HepG2 (cell line): ENCODE measurements around the gene BST1. TPM values are rescaled to one million over a fixed set of nuclear protein-coding genes. Genes with fewer than 3 reads are reported as not detected.
A peak's percentile ranks its signal among the peaks of the same experiment; 100 is the strongest.

ENCODE experiments used
- ARID2 ChIP-seq: sonication (generic); formaldehyde crosslinking; IDR thresholded peaks from 2 replicates; pipeline ENCODE4 v1.8.1; 2022; ENCODE audit warnings: mild to moderate bottlenecking, missing genetic modification reagents, borderline replicate concordance
- GPN1 ChIP-seq: sonication (generic); formaldehyde crosslinking; IDR thresholded peaks from 2 replicates; pipeline ENCODE4 v1.5.1; 2020; ENCODE audit warnings: missing genetic modification reagents, borderline replicate concordance
- IRF2 ChIP-seq: IDR thresholded peaks from 2 replicates; pipeline ENCODE4 v1.6.1; 2018; ENCODE audit warnings: missing genetic modification reagents, missing compliant biosample characterization
- KAT7 ChIP-seq: IDR thresholded peaks from 2 replicates; pipeline ENCODE4 v1.6.1; 2018; ENCODE audit warnings: borderline replicate concordance, missing compliant biosample characterization
- KDM5A ChIP-seq: fragments of 200-600 bp; sonication (generic); IDR thresholded peaks from 2 replicates; pipeline ENCODE4 v1.7.0; 2018; ENCODE audit warnings: antibody characterized with exemption, mild to moderate bottlenecking, low read length, borderline replicate concordance
- KDM6A ChIP-seq: IDR thresholded peaks from 2 replicates; pipeline ENCODE4 v1.6.1; 2016; ENCODE audit warnings: low read depth
- MBD4 ChIP-seq: IDR thresholded peaks from 2 replicates; pipeline ENCODE4 v1.6.1; 2012; ENCODE audit warnings: low read length, inconsistent platforms, borderline replicate concordance
- NONO ChIP-seq, 2 experiments: fragments of 450-650 bp in 1 of 2; sonication (generic) in 1 of 2; formaldehyde crosslinking in 1 of 2; IDR thresholded peaks in 1 of 2; conservative IDR thresholded peaks in 1 of 2; 2 replicates each; pipeline versions ENCODE4 v1.6.1 to v1.8.0; 2017 to 2022; ENCODE audit warnings: mild to moderate bottlenecking in 1 of 2, missing genetic modification reagents in 1 of 2, moderate library complexity in 1 of 2
- RFXANK ChIP-seq: IDR thresholded peaks from 2 replicates; pipeline ENCODE4 v1.6.1; 2016
- SKI ChIP-seq: fragments of 450-650 bp; IDR thresholded peaks from one replicate; pipeline ENCODE4 v1.6.1; 2018; ENCODE audit warnings: mild to moderate bottlenecking; ENCODE audit not compliant: partially characterized antibody
- TEF ChIP-seq: sonication (generic); formaldehyde crosslinking; IDR thresholded peaks from 2 replicates; pipeline ENCODE4 v1.5.0; 2020; ENCODE audit warnings: missing genetic modification reagents
- ZBTB20 ChIP-seq: sonication (generic); formaldehyde crosslinking; IDR thresholded peaks from 2 replicates; pipeline ENCODE4 v1.8.1; 2023; ENCODE audit warnings: missing genetic modification reagents, low read depth, mild to moderate bottlenecking, borderline replicate concordance
- ZNF333 ChIP-seq: sonication (generic); formaldehyde crosslinking; IDR thresholded peaks from 2 replicates; pipeline ENCODE4 v1.4.0; 2020; ENCODE audit warnings: mild to moderate bottlenecking, missing genetic modification reagents, borderline replicate concordance
- ZNF710 ChIP-seq: sonication (generic); formaldehyde crosslinking; IDR thresholded peaks from 2 replicates; pipeline ENCODE4 v1.5.0; 2020; ENCODE audit warnings: mild to moderate bottlenecking, missing genetic modification reagents, borderline replicate concordance
- ZNF777 ChIP-seq: sonication (generic); formaldehyde crosslinking; IDR thresholded peaks from 2 replicates; pipeline ENCODE4 v1.4.0; 2020; ENCODE audit warnings: missing genetic modification reagents
- ZSCAN20 ChIP-seq: sonication (generic); formaldehyde crosslinking; IDR thresholded peaks from 2 replicates; pipeline ENCODE4 v1.4.0; 2020; ENCODE audit warnings: missing genetic modification reagents, mild to moderate bottlenecking, borderline replicate concordance
- ZSCAN5A ChIP-seq: sonication (generic); formaldehyde crosslinking; IDR thresholded peaks from 2 replicates; pipeline ENCODE4 v1.8.0; 2022; ENCODE audit warnings: mild to moderate bottlenecking, missing genetic modification reagents, borderline replicate concordance
- polyA plus RNA-seq, 8 experiments: library from polyadenylated mRNA; depleted of rRNA in 3 of 8; stranded (reverse) in 7 of 8; unstranded in 1 of 8; fragments of >200 nt; fragmentation: Illumina TruSeq in 4 of 8; extraction: Trizol in 4 of 8; gene quantifications; 2 replicates each; pipeline versions ENCODE4 v1.2.1 to v1.2.3, GENCODE V29; 2011 to 2016; ENCODE audit warnings: low read depth in 4 of 8, missing spikeins in 1 of 8, mixed read lengths in 1 of 8; ENCODE audit not compliant: insufficient read depth in 1 of 8
- total RNA-seq, 5 experiments: library from RNA; depleted of rRNA; stranded (reverse); fragments of >200 nt; fragmentation: Illumina TruSeq; extraction: Trizol; gene quantifications; 2 replicates each; pipeline ENCODE4 v1.2.3, GENCODE V29; 2016; ENCODE audit warnings: low read depth in 1 of 5
- TF ChIP-seq, protein P1 (sequence below): sonication (generic); formaldehyde crosslinking; conservative IDR thresholded peaks from 2 replicates; pipeline ENCODE4 v1.8.1; 2023; ENCODE audit warnings: missing genetic modification reagents
- TF ChIP-seq, protein P2 (sequence below): sonication (generic); formaldehyde crosslinking; IDR thresholded peaks from 2 replicates; pipeline ENCODE4 v1.4.0; 2020; ENCODE audit warnings: missing genetic modification reagents
- TF ChIP-seq, protein P3 (sequence below): sonication (generic); formaldehyde crosslinking; IDR thresholded peaks from 2 replicates; pipeline ENCODE4 v1.5.1; 2020; ENCODE audit warnings: mild to moderate bottlenecking, missing genetic modification reagents, moderate library complexity

BST1 gene
- total and polyA plus RNA-seq, 2 of the 13 experiments (the other 11 are each of a cell fraction or from before 2014, with no cell fraction given), result 0.09 to 0.49 TPM

DNA sequence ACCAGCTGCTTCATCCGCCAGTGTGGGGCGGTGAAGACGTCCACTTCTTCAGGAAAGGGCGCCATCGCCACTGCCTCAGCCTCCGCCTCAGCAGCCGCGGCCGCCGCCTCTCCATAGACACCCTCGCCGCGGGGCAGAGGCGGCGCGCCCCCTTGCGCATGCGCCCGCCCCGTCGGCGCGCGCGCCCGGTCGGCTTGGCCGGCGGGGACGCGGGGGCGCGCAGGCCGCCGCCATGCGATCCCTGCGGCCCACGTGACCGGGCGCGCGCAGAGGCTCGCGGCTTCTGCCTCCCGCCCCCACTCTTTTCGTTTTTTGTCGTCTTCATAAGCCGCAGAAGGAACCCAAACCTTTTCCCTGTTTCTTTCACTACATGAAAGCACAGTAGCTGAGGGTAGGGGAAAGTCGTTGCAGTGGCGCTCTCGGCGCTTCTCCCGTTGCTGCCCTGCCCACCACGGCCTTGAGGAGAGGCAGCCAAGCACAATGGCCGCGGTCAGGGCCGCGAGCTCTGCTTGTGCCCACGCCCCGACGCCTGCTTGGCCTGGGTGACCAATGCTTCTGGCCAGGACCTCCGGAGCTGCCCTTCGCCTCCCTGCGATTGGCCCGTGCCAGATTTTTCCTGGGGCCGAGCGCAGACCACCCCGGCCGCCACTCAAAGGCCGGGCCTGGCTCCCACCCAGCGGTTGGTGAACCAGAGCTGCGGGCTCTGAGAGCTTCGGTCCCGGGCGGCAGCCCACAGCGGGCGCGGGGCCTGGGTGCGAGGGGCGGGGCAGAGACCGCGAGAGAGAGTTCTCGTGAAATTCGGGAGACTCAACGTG lies 47.4 kb upstream of the BST1 start, which contains the start of gene FBXL5 (continued):
- TF ChIP-seq ARID2 (no peak), KDM5A (no peak), RFXANK (no peak), KAT7 (CRISPR knock-in tag) (no peak), TEF (CRISPR knock-in tag) (no peak), NONO (IDR thresholded peaks at IDR 0.05) (no peak), NONO (CRISPR knock-in tag; conservative IDR thresholded peaks at IDR 0.05) (peak; percentile 74), ZNF777 (CRISPR knock-in tag) (peak; percentile 98), MBD4 (no peak), IRF2 (CRISPR knock-in tag) (no peak), ZSCAN5A (no peak), KDM6A (CRISPR knock-in tag) (no peak), ZSCAN20 (CRISPR knock-in tag) (0 out of 2 replicates have a peak, but pooled peaks have one; percentile 29), GPN1 (CRISPR knock-in tag) (0 out of 2 replicates have a peak, but pooled peaks have one; percentile 60), SKI (no peak), ZNF710 (CRISPR knock-in tag) (0 out of 2 replicates have a peak, but pooled peaks have one; percentile 48), ZNF333 (CRISPR knock-in tag) (peak; percentile 93), ZBTB20 (CRISPR knock-in tag) (peak; percentile 26; the same call in 1 of the 2 replicates)
- TF ChIP-seq, protein P1, sequence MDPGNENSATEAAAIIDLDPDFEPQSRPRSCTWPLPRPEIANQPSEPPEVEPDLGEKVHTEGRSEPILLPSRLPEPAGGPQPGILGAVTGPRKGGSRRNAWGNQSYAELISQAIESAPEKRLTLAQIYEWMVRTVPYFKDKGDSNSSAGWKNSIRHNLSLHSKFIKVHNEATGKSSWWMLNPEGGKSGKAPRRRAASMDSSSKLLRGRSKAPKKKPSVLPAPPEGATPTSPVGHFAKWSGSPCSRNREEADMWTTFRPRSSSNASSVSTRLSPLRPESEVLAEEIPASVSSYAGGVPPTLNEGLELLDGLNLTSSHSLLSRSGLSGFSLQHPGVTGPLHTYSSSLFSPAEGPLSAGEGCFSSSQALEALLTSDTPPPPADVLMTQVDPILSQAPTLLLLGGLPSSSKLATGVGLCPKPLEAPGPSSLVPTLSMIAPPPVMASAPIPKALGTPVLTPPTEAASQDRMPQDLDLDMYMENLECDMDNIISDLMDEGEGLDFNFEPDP (CRISPR knock-in tag), result 0 out of 2 replicates have a peak, but pooled peaks have one; percentile 51
- TF ChIP-seq, protein P2, sequence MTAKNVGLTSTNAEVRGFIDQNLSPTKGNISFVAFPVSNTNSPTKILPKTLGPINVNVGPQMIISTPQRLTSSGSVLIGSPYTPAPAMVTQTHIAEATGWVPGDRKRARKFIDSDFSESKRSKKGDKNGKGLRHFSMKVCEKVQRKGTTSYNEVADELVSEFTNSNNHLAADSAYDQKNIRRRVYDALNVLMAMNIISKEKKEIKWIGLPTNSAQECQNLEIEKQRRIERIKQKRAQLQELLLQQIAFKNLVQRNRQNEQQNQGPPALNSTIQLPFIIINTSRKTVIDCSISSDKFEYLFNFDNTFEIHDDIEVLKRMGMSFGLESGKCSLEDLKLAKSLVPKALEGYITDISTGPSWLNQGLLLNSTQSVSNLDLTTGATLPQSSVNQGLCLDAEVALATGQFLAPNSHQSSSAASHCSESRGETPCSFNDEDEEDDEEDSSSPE, result peak; percentile 48
- TF ChIP-seq, protein P3, sequence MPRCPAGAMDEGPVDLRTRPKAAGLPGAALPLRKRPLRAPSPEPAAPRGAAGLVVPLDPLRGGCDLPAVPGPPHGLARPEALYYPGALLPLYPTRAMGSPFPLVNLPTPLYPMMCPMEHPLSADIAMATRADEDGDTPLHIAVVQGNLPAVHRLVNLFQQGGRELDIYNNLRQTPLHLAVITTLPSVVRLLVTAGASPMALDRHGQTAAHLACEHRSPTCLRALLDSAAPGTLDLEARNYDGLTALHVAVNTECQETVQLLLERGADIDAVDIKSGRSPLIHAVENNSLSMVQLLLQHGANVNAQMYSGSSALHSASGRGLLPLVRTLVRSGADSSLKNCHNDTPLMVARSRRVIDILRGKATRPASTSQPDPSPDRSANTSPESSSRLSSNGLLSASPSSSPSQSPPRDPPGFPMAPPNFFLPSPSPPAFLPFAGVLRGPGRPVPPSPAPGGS (CRISPR knock-in tag), result peak; percentile 16; the same call in 1 of the 2 replicates
